HFFc6 (cell line): ENCODE measurements around the gene CYBA. TPM values are rescaled to one million over a fixed set of nuclear protein-coding genes. Genes with fewer than 3 reads are reported as not detected.

Source experiments
- DNase-seq: peaks from one replicate; pipeline ENCODE4 v3.0.0-alpha.2; 2018
- H3K27ac Mint-ChIP-seq: 2 replicates; pipeline ENCODE4 v1.8.0; 2020; ENCODE audit warnings: mild to moderate bottlenecking, mixed read lengths
- H3K27me3 Mint-ChIP-seq: 2 replicates; pipeline ENCODE4 v1.8.0; 2021; ENCODE audit warnings: mild to moderate bottlenecking, moderate library complexity, mixed read lengths; ENCODE audit not compliant: insufficient read depth
- H3K36me3 Mint-ChIP-seq: 2 replicates; pipeline ENCODE4 v1.8.0; 2021; ENCODE audit warnings: low read depth, mixed read lengths
- H3K4me1 Mint-ChIP-seq: 2 replicates; pipeline ENCODE4 v1.8.0; 2020; ENCODE audit warnings: low read depth, mixed read lengths
- H3K4me3 Mint-ChIP-seq: 2 replicates; pipeline ENCODE4 v1.8.0; 2020; ENCODE audit warnings: mild to moderate bottlenecking, moderate library complexity, mixed read lengths
- H3K9me3 Mint-ChIP-seq: 2 replicates; pipeline ENCODE4 v1.8.0; 2020; ENCODE audit warnings: mild to moderate bottlenecking, mixed read lengths
- CTCF ChIP-seq: fragments of 200-600 bp; sonication (generic); IDR thresholded peaks from 2 replicates; pipeline ENCODE4 v1.5.0; 2021; ENCODE audit warnings: antibody characterized with exemption, mild to moderate bottlenecking
- total RNA-seq, 6 experiments: library from RNA; stranded (reverse); fragmentation: NEBNext Ultra II Directional; extraction: Animal tissue kit (Norgen Biotek cat#: 25700); gene quantifications; 2 replicates in 1 of 6; 3 replicates in 5 of 6; pipeline ENCODE4 v1.2.3, GENCODE V29; 2021

CYBA gene
- total RNA-seq, 6 experiments from 2014 or later, result 29.0 to 228 (median 36.9) TPM

- H3K9me3 Mint-ChIP-seq, result no peaks in the 10 kb centered on the region
- peaks cover 9% of the 10 kb centered on the region; the same call in 1 of the 2 replicates for H3K27me3 Mint-ChIP-seq
- no peak for TF ChIP-seq CTCF
- H3K4me1 Mint-ChIP-seq, result 0 out of 2 replicates have a peak, but pooled peaks cover 8% of the 10 kb centered on the region
- no peak overlapping the region for H3K27ac Mint-ChIP-seq
- DNase-seq, result no peak
- H3K36me3 Mint-ChIP-seq, result no peaks in the 10 kb centered on the region
- H3K4me3 Mint-ChIP-seq, result no peak overlapping the region
Observed at GRCh38 chr16:88678224-88678979, 27.5 kb upstream of the CYBA start.

- Mint-ChIP-seq H3K36me3 (no peaks in the 10 kb centered on the region), H3K4me3 (no peak overlapping the region), H3K9me3 (no peaks in the 10 kb centered on the region), H3K27me3 (peaks cover 9% of the 10 kb centered on the region; the same call in 1 of the 2 replicates), H3K27ac (no peak overlapping the region), H3K4me1 (0 out of 2 replicates have a peak, but pooled peaks cover 8% of the 10 kb centered on the region)
- TF ChIP-seq CTCF, result no peak
- DNase-seq, result no peak
Observed at GRCh38 chr16:88677721-88678120, 26.9 kb upstream of the CYBA start.

DNA sequence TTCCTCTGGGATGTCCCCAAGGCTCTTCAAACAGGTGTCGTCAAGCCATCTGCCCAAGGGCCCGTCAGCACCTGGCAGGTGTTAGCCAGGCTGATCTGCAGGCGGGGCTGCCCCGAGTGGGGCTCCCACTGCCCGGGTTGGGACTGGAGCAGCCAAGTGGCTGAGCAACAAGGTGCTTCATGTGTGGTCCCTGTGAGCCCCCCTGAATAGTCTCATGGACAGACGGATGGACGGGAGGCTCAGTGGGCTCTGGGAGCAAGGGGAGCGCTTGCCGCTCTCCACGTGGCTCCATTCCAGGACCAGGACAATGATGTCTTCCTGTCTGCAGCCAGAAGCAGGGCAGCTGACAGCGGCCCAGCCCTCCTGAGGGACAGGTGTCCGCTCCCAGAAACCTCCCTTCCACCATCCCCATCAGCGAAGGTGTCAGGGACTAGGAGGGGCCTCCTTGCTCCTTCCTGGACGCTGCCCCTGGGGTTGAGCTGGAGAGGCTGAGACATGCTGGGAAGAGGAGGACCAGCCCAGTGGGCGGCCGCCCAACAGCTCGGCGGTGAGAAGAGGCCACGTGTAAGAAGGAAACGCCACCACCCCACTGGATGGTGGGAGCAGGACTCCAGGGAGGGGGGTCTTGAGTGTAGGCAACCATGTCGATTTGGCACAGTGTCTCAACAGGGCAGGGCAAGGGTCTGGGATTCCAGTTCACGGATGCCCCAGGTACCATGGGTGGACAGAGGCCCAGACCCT lies 25.8 kb upstream of the CYBA start:
- Mint-ChIP-seq H3K36me3 (no peaks in the 10 kb centered on the region), H3K4me1 (0 out of 2 replicates have a peak, but pooled peaks cover 2% of the 10 kb centered on the region), H3K4me3 (no peak overlapping the region), H3K27me3 (0 out of 2 replicates have a peak, but pooled peaks cover 4% of the 10 kb centered on the region), H3K9me3 (no peaks in the 10 kb centered on the region), H3K27ac (no peak overlapping the region)
- TF ChIP-seq CTCF, result no peak
- DNase-seq, result no peak

- H3K36me3 Mint-ChIP-seq, result peaks cover under 1% of the 10 kb centered on the region; the same call in 1 of the 2 replicates
- no peak for DNase-seq
- no peak overlapping the region for H3K4me3 Mint-ChIP-seq
- no peaks in the 10 kb centered on the region for H3K9me3 Mint-ChIP-seq
- H3K4me1 Mint-ChIP-seq, result no peaks in the 10 kb centered on the region
- no peak for TF ChIP-seq CTCF
- 0 out of 2 replicates have a peak, but pooled peaks cover 4% of the 10 kb centered on the region for H3K27me3 Mint-ChIP-seq
- no peak overlapping the region for H3K27ac Mint-ChIP-seq
Observed at GRCh38 chr16:88673716-88674379, 23.0 kb upstream of the CYBA start.

DNA sequence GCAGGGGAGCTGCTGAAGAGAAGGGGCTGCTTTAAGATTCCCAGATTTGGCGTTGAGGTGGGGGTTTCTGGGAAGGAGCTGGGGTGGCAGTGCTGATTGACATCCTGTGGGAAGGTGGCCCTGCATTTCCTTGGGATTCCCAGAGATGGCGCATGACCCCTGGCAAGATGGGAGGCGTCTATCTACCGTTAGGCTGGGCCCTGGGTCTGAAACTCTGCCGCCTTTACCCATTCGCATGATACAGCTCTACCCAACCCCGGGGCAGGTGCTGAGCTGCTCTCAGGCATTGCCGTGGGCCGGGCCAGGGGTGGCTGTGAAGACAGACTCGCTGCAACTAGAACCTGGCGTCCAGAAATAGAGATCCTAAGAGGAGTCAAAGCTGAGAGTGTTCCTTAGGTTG lies 21.9 kb upstream of the CYBA start:
- Mint-ChIP-seq H3K36me3 (peaks cover 7% of the 10 kb centered on the region; the same call in 1 of the 2 replicates), H3K27ac (no peak overlapping the region), H3K4me1 (no peaks in the 10 kb centered on the region), H3K4me3 (no peak overlapping the region), H3K9me3 (no peaks in the 10 kb centered on the region), H3K27me3 (0 out of 2 replicates have a peak, but pooled peaks cover 4% of the 10 kb centered on the region)
- TF ChIP-seq CTCF, result peak; percentile 34
- no peak for DNase-seq
